Activated CD8-positive, alpha-beta memory T cell treated with anti-CD3 and anti-CD28 coated beads for 36 hours (primary cell): ENCODE results near the gene SLC12A4. TPM values are rescaled to one million over a fixed set of nuclear protein-coding genes. Genes with fewer than 3 reads are reported as not detected.

Source experiments
- CTCF ChIA-PET: fragments of 350-600 bp; sonication (Branson Sonifier 250); formaldehyde crosslinking; loops from one replicate; lab custom pipeline; 2021; ENCODE audit warnings: antibody characterized with exemption; lab: Charles Lee
- POLR2A ChIA-PET: fragments of 350-600 bp; sonication (Branson Sonifier 250); formaldehyde crosslinking; loops from one replicate; lab custom pipeline; 2021; ENCODE audit warnings: antibody characterized with exemption; lab: Charles Lee
- total RNA-seq, 2 experiments: library from RNA; stranded (reverse); gene quantifications; one replicate each; pipeline ENCODE4 v1.2.3, GENCODE V29; 2021

The SLC12A4 gene
- total RNA-seq, 2 experiments from 2014 or later = 42.6 to 44.4 TPM

DNA sequence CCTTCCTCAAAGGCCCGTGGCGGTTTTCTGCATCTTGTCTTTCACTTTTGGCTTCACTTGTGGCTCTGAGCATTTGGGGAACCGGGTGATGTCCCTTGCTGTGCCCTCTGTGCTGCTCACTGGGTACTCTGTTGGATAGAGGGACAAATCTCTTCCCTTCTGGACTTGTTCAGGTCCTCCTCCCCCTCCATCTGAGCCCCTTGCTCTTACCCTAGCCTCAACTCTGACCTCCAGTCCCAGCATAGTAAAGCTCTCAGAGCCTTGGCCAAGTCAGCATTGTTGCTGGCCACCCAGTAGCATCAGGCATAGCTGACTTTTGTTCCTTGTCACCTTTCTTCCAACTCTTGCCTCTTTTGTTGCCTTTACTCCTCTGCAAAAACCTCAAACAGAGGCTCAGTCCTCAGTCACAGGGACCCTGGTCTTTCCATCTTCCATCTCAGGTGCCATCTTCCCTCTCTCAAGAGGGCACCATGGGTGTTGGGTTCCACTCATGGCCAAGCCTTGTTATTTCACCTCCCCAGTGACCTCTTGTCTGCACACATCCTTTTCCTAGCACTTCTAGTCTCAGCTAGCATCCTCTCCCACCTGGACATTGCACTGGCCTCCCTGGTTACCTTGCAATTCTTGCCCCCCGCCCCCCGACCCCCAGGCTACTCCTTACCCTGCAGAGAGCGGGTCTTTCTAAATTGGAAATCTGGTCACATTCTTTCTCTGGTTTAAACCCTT is 31.4 kb downstream of the SLC12A4 start:
- CTCF ChIA-PET = interaction anchor here (1.0 to 3.0 kb wide), 5 partner anchors 45 to 121 kb away, joined by 3 to 12 read pairs (median 7); partner anchors contain the start of genes NRN1L and PSKH1
- POLR2A ChIA-PET = interaction anchor here (0.8 to 2.4 kb wide), 4 partner anchors 13 to 456 kb away, joined by 3 to 6 read pairs (median 4); partner anchors contain the start of genes ATP6V0D1 and NUTF2

DNA sequence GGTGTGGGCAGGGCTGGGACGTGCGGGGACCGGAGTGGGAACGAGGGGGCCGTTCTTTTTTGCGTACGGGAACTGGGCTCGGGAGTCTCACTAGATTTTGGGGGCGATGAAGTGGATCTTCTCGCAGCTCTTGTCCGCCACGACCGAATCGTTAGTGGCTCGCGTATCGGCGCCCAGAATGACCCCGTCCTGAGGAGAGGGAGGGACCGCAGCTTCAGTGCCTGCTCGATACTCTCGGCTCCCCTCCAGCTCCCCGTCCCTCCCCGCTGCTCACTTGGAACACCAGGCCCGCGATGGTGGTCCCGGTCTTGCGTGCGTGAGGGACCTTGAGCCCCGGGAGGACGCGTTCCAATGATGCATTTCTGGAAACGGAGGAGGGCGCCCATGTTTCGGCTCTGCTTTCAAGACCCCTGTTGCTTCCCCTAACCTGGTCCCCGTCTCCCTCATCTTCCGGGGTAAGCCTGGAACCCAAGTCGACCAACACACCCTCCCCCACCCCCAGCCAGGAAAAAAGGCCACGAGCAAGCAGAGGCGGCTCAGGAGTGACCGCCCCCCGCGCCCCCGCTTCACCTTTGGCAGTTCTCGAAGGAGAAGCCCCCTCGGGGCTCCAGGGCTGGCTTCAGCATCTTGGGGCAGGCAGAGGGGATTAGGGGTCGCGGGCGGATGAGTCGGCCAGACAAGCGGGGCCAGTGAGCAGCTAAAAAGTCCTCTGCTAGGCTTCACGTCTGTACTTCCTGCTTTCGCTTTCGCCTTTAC is 32.1 kb downstream of the SLC12A4 start, which contains the start of gene PSMB10:
Gene PSMB10 (minus strand): TSS at position 727 of the 756 bp plus-strand sequence. CDS start 101 bp downstream, at position 626.
- ChIA-PET POLR2A (interaction anchor here (0.6 to 2.4 kb wide), 8 partner anchors 14 to 455 kb away, joined by 3 to 8 read pairs (median 5); partner anchors contain the start of genes ATP6V0D1, NFATC3 and NUTF2), CTCF (interaction anchor here (0.9 to 6.1 kb wide), 7 partner anchors 29 to 120 kb away, joined by 3 to 45 read pairs (median 6); partner anchors contain the start of genes NRN1L and PSKH1)

DNA sequence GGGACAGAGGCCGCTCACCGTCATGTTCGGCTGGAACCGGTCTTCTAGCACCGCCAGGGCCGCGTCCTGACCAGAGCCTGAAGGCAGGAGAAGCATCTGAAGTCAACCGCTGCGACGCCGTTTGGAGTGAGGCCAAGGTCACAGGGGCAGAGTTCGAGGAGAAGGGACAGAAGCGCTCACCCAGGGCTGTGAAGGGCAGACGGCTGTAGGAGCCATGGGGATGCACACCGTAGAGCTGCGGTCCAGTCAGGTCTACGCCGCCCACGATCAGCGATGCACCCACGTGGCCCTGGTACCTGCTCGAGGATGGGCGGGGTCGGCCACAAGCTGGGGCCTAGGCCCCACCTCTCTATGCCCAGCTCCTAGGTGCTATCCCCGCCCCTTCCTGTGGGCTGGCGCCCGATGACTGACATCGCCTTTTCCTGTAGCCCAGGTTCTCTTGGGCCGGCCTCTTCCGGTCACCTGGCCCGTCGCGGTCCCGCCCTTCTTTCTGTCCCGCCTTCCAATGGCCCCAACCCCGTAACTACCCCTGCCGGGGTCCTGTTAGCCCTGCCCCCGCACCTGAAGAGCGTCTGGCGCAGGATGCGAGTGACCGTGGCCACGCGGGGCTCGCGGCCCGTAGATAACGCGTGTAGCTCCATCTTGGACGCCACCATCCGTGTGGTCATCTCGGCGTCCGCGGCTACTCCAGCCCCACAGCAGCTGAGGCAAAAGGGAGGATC is 32.9 kb downstream of the SLC12A4 start:
- CTCF ChIA-PET = interaction anchor here (0.6 to 6.1 kb wide), 7 partner anchors 10 to 1056 kb away, joined by 3 to 45 read pairs (median 6); partner anchors contain the start of genes NRN1L and PDP2
- POLR2A ChIA-PET = interaction anchor here (0.6 to 2.4 kb wide), 9 partner anchors 50 to 454 kb away, joined by 3 to 8 read pairs (median 5); partner anchors contain the start of genes ACD, ATP6V0D1, NFATC3 and NUTF2

DNA sequence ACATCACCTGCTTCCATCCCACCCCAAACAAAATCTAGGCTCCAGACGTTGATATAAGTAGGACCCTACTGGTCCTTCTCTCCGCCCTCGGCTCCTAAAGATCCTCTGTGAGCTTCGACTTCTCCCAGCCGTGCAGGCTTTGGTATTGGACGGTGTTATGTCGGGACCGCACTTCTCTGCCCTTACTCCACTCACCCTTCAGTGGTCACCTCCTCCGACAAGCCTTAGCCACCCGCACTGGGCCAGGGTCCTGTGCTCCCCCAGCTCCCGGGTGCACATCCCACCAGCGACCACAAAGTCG is 33.4 kb downstream of the SLC12A4 start:
- CTCF ChIA-PET = interaction anchor here (0.6 to 6.1 kb wide), 7 partner anchors 10 to 1055 kb away, joined by 3 to 45 read pairs (median 6); partner anchors contain the start of genes NRN1L and PDP2
- POLR2A ChIA-PET = interaction anchor here (0.6 to 2.4 kb wide), 6 partner anchors 49 to 397 kb away, joined by 3 to 8 read pairs (median 5); partner anchors contain the start of genes ACD, NFATC3 and NUTF2

DNA sequence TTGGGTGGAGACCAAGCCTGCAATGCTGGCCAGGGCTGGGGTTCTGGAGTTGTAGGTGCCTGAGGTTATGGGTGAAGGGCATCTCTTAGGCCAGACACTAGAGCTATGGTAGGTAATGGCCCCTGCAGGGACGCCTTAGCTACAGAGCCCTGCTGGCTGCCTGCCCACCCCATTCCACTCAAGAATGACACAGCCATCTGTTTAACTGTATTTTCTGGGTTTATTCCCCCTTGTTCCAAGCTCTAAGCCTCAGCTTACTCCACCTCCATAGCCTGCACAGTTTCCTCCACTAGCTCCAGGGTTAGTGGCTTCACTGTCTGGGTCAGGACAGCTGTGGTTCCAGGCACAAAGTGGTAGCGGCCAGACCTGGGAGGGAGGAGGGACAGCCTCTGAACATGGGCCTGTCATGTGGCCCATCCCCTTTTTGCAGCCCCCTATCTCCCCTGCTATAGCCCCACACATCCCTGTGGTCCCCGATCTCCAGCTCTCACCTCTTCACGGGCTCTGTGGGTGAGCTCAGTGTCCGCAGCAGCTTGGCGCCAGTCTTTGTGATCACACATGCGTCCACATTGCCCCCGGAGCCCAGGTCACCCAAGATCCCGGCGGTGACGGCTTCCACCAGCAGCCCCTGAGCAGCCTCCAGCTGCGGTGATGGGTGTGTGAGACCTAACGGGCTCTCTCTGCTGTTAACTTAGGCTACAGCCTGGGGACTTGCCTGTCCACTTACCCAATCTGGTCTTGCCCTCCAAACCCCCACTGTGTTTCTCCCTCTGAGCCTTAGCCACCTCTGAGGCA is 33.9 kb downstream of the SLC12A4 start:
- POLR2A ChIA-PET = interaction anchor here (1.1 to 2.2 kb wide), 2 partner anchors 101 to 274 kb away, joined by 3 to 8 read pairs; partner anchors contain the start of gene ACD
- CTCF ChIA-PET = interaction anchor here (1.0 to 6.1 kb wide), 6 partner anchors 10 to 118 kb away, joined by 3 to 45 read pairs (median 6); partner anchors contain the start of gene NRN1L

DNA sequence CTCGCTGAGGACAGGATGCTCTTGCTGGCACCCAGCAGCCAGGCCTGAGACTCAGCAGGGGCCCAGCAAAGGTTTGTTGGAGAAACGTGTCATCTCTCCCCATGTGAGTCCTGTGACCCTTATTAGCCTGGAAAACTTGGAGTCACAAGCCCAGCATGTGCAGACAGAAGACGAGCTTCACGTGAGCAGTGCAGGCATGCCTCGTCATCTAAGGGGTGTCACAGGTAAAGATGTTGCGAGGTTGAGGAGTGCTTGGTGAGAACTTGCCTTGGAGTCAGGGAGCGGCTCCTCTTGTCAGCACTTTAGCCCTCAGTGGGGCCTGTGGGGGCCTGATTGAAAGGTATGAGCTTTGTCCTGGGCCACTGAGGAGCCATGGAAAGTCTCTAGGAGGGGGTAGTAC is 34.6 kb downstream of the SLC12A4 start:
- POLR2A ChIA-PET = interaction anchor here (0.6 kb wide), 1 partner anchor 9 kb away, joined by 11 read pairs; no protein-coding TSS in a partner anchor
- CTCF ChIA-PET = interaction anchor here (1.0 to 6.1 kb wide), 4 partner anchors 9 to 117 kb away, joined by 4 to 45 read pairs (median 8); partner anchors contain the start of gene NRN1L

DNA sequence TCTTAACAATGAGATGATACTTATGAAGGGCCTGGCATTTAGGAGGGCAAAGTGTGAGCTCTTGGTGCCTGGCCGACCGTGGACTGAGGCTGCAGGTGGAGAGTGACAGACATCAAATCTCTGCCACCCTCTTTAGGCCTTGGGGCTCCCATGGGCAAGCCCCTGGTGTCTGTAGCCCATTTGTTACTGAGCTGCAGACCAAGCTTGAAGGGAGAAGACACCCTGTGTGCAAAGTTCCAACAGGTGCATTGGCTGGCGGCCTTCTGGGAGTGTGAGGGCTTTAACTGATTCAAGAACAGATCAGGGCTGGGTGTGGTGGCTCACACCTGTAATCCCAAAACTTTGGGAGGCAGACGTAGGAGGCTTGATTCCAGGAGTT is 36.0 kb downstream of the SLC12A4 start:
- POLR2A ChIA-PET = interaction anchor here (0.6 to 0.9 kb wide), 2 partner anchors 370 to 434 kb away, joined by 3 to 5 read pairs; partner anchors contain the start of gene CTCF

DNA sequence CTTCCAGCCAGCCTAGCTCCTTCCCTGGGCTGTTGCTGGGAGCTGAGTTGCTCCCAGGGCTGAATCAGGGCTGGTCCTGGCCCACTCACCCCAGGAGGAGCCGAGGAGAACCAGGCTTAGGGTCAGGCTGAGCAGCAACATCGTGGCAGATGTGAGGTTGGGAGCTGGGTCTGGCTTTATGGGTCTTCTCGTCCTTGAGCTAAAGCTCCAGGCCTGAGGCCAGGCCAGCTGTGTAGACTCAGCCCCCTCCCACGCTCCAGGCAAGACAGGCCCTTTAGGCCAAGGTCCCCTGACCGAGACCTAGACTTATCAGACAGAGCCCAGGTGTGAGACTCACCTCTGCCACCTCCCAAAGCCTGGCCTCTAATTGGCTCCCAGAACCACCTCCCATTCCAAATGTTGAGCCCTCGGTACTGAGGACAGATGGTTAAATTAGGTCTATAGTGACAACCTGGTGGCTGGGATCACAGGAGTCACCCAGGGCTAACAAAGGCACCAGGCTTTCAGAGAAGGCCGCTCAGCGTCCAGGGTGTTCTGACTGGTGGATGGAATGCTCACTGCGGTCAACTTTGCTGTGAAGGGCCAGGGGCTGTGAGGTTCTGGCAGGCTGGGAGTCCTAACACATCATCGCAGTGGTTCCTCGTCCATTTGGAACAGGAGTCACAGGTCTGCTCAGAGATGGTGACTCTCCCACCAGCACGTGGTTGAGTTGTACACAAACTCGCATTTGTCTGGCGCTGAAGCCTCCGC is 36.5 kb downstream of the SLC12A4 start, which contains the start of gene CTRL:
Gene CTRL (minus strand): TSS at position 151 of the 750 bp plus-strand sequence. CDS start 10 bp downstream, at position 141.
- ChIA-PET CTCF (interaction anchor here (0.6 to 6.1 kb wide), 6 partner anchors 10 to 254 kb away, joined by 3 to 45 read pairs (median 4); partner anchors contain the start of genes NRN1L and PSKH1), POLR2A (interaction anchor here (0.6 kb wide), 1 partner anchor 434 kb away, joined by 3 read pairs; no protein-coding TSS in a partner anchor)

More for the DNA sequence above, 36.0 kb downstream of the SLC12A4 start:
- CTCF ChIA-PET = interaction anchor here (0.6 to 6.1 kb wide), 4 partner anchors 10 to 252 kb away, joined by 3 to 45 read pairs (median 5); partner anchors contain the start of gene NRN1L

DNA sequence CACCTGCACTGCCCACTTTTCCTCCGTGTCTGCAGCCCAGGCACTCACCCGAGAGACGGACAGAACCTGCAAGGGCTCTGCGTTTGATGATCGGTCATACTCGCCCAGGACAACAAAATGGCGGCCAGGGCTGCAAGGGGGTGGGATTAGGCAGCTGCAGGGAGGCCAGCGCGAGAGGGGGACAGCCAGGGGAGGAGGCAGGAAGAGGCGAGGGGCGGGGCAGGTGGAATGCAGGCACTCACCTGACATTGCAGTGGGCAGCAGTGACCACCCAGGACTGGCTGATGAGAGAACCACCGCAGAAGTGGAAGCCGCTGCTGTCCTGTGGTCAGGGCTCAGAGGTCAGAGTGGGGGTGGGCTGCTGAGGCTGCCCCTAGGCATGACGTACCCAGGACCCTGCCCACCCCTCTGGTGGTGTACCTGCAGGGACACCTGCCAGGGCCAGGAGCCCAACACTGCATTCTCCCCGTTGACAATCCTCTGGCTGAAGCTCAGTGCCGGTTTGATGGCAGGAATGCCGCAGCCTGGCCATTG is 37.7 kb downstream of the SLC12A4 start:
- POLR2A ChIA-PET = no interaction called here
- CTCF ChIA-PET = interaction anchor here (0.9 to 6.1 kb wide), 6 partner anchors 8 to 151 kb away, joined by 3 to 45 read pairs (median 4); partner anchors contain the start of genes NRN1L and PSKH1

DNA sequence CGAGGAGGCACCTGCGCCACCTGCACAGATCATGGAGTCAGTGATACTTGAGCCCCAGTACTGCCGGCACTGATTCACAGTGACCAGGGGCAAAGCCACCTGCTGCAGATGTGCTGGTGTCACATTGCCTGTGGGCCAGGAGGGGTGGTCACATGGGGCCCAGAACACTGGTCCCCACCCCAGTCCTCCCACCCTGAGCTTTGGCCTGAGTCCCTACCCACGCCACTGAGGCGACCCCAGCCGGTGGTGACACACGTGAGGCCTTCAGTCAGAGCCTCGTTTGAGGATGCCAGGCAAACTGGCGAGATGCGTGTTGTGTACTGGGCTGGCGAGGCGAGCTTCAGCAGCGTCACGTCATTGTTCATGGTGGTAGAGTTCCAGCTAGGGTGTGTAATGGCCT is 38.2 kb downstream of the SLC12A4 start:
- ChIA-PET POLR2A (interaction anchor here (1.1 kb wide), 1 partner anchor 55 kb away, joined by 3 read pairs; no protein-coding TSS in a partner anchor), CTCF (interaction anchor here (0.9 to 6.1 kb wide), 5 partner anchors 10 to 409 kb away, joined by 3 to 45 read pairs (median 4); partner anchors contain the start of genes NRN1L and PSKH1)

DNA sequence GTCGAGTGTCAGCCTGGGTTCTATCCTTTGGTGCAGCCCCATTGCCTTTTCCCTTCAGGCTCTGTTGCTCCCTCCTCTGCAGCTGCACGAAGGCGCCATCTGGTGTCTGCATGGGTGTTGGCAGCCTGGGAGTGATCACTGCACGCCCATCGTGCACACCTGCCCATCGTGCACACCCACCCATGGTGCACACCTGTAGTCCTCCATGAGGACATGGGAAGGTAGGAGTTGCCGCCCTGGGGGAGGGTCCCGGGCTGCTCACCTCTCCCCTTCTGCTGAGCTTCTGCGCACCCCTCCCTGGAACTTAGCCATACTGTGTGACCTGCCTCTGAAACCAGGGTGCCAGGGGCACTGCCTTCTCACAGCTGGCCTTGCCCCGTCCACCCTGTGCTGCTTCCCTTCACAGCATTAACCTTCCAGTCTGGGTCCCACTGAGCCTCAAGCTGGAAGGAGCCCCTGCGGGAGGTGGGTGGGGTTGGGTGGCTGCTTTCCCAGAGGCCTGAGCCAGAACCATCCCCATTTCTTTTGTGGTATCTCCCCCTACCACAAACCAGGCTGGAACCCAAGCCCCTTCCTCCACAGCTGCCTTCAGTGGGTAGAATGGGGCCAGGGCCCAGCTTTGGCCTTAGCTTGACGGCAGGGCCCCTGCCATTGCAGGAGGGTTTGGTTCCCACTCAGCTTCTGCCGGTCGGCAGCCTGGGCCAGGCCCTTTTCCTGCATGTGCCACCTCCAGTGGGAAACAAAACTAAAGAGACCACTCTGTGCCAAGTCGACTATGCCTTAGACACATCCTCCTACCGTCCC is 39.7 kb downstream of the SLC12A4 start:
- ChIA-PET POLR2A (interaction anchor here (0.6 kb wide), 1 partner anchor 39 kb away, joined by 4 read pairs; the partner anchor contains the start of gene SLC12A4), CTCF (interaction anchor here (0.6 to 2.0 kb wide), 19 partner anchors 9 to 408 kb away, joined by 3 to 21 read pairs (median 4); partner anchors contain the start of gene NRN1L)

DNA sequence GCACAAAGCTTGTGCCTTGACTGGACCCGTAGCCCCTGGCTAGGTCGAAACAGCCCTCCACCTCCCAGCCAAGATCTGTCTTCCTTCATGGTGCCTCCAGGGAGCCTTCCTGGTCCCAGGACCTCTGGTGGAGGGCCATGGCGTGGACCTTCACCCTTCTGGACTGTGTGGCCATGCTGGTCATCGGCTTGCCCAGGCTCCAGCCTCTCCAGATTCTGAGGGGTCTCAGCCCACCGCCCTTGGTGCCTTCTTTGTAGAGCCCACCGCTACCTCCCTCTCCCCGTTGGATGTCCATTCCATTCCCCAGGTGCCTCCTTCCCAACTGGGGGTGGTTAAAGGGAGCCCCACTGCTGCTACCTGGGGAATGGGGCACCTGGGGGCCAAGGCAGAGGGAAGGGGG is 40.3 kb downstream of the SLC12A4 start:
- POLR2A ChIA-PET = no interaction called here

DNA sequence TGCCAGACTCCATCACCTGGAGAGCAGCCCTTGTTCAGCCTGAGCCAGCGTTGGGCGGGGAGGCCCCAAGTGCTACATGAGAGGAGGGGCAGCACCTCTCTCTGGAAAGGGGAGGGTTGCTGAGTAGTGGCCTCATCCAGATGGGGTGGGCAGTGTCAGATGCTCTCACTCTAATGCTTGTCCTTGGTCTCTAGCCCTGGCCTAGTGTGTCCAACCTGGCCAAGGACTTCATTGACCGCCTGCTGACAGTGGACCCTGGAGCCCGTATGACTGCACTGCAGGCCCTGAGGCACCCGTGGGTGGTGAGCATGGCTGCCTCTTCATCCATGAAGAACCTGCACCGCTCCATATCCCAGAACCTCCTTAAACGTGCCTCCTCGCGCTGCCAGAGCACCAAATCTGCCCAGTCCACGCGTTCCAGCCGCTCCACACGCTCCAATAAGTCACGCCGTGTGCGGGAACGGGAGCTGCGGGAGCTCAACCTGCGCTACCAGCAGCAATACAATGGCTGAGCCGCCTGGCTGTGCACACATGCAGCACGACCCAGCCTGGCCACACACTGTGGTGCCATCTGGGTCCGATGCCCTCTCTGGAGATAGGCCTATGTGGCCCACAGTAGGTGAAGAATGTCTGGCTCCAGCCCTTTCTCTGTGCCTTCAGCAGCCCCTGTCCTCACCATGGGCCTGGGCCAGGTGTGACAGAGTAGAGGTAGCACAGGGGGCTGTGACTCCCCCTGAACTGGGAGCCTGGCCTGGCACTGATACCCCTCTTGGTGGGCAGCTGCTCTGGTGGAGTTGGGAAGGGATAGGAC is 41.1 kb downstream of the SLC12A4 start:
- CTCF ChIA-PET = interaction anchor here (0.5 to 2.0 kb wide), 7 partner anchors 24 to 1387 kb away, joined by 3 to 21 read pairs (median 4); partner anchors contain the start of gene NRN1L

More for the DNA sequence above, 40.3 kb downstream of the SLC12A4 start:
- CTCF ChIA-PET = interaction anchor here (0.5 to 2.0 kb wide), 14 partner anchors 14 to 1388 kb away, joined by 3 to 21 read pairs (median 4); partner anchors contain the start of gene NRN1L

More for the DNA sequence above, 41.1 kb downstream of the SLC12A4 start:
- POLR2A ChIA-PET = no interaction called here
